ENCODE data around the gene NOS2.

GRCh38 chr17:27824176-27824715 lies 23.9 kb upstream of the NOS2 start:
- no peak for TF ChIP-seq EZH2 (IDR thresholded peaks at IDR 0.05; ENCODE audit: borderline replicate concordance, low read depth, low read length, poor library complexity, severe bottlenecking)
- TF ChIP-seq, protein P1, sequence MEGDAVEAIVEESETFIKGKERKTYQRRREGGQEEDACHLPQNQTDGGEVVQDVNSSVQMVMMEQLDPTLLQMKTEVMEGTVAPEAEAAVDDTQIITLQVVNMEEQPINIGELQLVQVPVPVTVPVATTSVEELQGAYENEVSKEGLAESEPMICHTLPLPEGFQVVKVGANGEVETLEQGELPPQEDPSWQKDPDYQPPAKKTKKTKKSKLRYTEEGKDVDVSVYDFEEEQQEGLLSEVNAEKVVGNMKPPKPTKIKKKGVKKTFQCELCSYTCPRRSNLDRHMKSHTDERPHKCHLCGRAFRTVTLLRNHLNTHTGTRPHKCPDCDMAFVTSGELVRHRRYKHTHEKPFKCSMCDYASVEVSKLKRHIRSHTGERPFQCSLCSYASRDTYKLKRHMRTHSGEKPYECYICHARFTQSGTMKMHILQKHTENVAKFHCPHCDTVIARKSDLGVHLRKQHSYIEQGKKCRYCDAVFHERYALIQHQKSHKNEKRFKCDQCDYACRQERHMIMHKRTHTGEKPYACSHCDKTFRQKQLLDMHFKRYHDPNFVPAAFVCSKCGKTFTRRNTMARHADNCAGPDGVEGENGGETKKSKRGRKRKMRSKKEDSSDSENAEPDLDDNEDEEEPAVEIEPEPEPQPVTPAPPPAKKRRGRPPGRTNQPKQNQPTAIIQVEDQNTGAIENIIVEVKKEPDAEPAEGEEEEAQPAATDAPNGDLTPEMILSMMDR (conservative IDR thresholded peaks at IDR 0.05; ENCODE audit: low read depth, low read length), result no peak

Measured in A673 (cell line).